GM18873 (cell line): ENCODE data around the gene POLG.

ENCODE experiments used
- ATAC-seq: cut with Tn5 transposase; IDR thresholded peaks from one replicate; pipeline ENCODE4 v1.9.1; 2021; ENCODE audit warnings: mild to moderate bottlenecking, moderate library complexity, moderate number of reproducible peaks; ENCODE audit not compliant: unreplicated experiment, low FRiP score

Gene POLG

DNA sequence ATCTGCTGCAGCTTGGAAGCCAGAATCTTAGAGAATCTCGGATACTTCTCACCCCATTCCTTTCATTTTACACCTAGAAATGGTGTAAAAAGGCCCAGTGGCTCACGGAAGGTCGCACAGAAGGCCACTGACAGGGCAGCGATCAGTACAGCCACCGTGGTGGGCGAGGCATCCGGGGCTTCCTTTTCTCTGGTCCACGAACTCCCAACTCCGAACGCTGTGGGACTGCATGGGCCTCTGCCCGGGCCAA is 36.3 kb upstream of the POLG start:
- ATAC-seq: no peak

DNA sequence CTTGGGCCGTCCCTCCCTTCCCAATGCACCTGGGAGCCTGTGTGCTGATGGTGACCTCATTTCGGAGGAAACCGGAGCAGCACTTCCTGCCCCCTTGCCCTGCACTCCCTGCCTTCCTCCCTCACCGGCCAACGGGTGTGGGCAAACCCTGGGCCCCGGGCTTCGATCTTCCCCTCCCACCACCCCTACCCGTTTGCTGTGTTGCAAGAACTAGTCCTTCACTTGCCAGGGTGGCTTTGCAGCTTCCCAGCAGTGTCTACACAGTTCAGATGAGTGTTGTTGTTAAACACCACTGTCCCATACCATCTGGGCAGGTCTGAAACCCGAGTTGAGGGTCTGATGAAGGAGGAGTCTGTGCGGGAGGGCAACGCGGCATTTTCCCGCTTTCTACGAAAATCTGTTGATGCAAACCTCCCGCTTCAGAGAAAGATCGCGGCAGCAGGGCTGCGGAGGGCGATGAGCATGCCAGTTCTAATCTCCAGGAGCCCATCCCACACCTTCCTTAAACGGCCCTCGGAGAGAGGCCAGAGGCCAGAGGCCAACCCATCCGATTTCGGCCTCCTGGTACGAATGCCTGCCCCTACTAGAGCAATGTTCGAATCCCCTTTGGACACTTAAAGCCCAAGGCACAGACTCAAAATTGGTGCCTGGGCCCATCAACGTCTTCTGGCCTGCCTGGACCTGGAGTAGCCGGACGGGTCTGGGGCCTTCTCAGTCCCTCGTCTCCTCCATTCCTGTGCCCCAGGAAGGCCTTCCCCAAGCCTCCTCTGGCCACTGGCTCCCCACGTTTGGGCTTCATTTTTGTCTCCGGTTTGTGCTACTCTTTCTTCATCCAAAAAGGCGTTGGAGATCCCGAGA is 35.7 kb upstream of the POLG start:
- no peak for ATAC-seq

DNA sequence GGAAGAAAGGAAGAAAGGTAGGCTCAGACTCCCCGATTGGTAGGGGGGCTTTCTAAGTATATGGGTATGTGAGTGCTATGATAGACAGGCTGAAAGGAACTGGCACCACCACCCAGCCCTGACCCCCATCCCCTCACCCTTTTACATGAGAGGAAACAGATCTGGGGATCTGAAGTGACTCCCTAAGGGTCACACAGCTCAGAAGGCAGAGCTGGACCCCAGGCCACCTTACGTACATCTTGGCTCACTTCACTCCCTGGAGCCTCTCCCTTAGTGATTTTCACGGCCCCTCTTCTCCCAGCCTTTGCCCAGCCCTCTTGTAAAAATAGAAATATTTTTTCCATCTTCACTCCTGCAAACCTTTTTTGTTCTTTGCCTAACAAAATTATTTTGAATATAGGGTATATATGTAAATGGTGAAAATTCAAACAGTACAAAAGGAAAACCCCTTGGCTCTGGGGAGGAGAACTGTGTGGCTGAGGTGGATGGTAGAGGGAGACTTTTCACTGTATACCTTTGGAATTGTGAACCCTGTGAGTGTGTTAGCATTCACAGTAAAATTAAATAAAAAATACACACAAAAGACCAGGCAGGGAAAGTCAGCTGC is 34.8 kb upstream of the POLG start:
- ATAC-seq: no peak

DNA sequence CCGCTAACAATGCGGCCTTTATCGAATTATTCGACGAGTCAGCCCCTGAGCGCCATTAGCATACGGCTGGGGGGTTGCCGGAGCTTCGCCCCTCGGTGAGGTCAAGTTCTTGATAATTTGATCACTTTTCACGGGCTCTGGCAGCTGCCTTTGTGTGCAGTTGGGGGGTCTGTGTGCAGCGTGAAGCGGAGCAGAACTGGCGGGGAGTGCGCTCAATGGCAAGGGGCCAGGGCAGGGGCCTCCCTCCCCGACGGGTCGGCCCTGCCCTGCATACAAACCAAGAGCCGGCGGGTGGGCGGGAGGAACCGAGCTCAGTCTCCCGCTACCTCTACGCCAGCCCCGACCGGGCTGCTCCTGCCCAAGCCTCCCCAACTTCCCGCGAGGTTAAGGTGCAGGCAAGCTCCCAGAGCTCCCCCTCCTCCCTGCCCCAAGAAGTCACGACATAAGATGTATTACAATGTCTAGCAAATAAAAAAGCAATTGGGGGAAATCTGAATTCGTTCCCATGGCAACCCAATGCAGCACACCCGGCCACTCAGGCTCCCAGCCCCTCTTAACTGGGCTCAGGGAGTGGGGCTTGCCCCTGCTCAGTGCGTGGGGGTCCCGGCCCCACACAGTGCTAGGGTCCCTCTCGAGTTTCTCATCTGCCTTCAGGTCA is 34.1 kb upstream of the POLG start:
- ATAC-seq: no peak

DNA sequence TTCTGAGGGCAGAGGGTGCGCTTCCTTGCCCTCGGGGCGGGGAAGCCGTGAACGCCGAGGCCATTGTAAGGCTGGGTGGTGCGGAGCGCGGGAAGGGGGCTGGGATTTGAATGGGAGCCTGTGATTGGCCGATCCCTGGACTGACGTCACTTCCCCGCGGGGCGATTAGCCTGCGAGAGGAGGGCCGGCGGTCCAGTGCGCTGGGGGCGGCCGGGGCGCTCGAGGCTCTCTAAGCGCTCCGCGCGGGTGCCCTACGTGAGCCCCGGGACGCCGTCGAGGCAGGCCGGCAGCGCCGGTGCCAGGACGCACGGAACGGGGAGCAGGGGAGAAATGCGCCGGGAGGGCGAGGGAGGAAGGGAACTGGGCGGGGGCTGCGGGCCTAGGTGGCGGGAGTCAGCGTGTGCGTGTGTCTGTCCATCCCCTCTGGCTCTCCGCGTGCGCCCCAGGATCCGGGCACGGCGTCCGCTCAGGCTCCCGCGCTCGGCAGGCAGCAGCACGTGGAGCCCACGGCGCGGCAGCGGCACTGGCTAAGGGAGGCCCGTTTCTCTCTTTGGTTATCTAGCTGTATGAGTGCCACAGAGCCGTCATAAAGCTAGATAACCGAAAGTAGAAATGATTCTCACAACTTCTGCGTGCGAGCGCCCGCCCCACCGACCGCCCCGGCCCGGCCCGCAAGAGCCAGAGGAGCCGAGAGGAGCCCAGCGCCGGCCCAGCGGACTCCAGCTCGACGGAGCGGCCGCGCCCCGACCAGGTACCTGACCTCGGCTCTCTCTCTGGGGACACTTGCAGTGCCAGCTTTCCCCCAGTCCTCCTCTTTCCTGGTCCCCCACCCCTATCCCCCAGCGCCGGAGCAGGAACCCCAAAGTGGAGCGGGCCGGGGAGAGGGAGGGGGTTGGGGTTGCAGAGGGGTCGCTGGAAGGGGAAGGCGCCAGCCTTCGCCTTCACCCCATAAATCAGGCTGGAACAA is 33.1 kb upstream of the POLG start:
- ATAC-seq: no peak

DNA sequence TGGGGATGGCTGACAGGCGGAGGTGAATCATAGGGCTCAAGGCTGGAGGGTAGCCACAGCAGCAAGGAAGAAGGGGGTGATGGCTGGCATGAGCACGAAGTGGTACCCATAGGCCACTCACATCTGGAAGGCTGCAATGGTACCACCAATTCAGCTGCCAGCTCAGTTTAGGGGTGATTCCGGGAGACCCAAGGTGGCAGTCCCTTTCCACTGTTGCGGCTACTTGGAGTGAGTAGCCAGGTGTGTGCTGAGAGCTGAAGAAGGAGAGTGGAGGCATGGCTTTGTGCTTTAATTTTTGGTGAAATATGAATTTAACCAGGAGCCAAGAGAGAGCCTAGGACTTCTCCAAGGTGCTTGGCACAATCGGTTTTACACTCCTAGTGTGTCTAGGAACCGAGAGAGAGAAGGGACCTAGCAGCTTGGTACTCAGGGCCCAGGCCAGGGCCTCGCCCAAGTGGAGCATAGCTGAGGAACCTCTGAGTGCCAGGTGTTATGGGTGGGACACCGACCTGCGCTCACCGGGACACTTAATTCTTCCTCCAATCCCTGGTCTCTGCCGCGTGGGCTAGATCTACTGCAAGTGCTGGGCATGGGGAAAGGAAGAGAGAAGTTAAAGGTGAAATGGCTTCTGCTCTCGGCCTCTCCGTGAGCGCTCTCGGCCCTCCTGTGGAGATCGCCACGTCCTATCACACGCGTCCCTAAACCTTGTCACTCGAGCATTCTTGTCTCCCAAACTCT is 32.2 kb upstream of the POLG start:
- ATAC-seq: no peak

DNA sequence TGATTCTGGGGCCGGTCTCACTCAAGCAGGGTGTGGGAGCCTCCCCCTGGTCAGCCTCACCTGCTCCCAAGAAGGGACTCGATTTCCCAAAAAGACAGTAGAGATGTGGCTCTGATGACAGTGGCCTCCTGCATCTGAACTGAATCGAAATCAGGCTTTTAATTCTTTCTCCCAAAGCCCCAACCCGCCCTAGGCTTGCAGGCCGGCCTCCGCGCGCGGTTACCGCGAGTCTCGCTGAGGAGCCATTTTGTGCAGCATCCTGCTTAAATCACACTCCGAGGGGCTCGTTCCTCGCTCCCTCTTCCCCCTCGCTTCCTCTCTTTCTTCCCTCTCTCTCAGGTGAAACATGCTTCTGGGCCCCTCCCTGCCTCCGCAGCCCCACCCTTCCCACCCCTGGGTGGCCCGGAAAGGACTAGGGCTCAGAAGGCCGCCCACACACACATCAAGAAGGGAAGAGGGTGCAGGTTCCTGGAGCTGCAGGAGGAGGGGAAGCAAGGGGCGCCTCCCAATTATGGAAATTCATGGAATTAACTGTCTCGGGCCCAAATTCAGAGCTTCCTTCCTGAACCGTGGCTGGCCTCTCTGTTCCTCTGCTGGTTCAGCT is 30.9 kb upstream of the POLG start:
- ATAC-seq: no peak

DNA sequence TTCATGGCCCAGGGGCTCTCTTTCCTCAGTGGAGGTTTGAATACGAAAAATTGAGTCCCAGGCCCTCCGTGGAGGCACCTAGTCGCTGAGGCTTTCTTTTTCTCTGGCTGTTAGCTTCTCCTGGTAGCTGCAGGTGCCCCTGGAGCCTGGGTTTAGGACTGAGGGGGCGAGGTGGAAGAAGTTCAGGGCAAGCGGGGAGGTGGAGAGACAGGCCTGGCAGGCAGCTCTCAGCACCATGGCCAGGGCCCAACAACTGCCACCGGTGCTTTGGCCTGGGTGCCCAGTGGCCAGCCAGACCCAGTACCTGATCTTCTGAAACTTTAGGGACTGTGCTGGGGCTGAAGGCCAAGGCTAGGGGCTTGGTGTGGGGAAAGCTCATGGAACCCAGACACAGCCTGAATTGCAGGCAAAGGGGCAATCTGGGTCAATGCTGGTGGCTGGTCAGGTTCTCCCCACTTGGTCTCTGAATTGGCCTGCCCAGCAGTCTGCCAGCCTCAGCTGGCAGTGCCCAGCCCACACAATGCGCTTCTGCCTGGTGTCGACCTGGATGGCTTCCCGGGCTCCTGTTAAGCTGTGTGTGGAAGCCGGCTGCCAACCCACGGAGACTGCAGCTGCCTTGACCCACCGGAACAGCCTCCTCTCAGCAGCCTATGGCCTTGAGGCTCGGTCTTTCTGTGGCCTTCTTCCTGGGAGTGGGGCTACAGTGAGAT is 30.3 kb upstream of the POLG start:
- ATAC-seq: no peak

DNA sequence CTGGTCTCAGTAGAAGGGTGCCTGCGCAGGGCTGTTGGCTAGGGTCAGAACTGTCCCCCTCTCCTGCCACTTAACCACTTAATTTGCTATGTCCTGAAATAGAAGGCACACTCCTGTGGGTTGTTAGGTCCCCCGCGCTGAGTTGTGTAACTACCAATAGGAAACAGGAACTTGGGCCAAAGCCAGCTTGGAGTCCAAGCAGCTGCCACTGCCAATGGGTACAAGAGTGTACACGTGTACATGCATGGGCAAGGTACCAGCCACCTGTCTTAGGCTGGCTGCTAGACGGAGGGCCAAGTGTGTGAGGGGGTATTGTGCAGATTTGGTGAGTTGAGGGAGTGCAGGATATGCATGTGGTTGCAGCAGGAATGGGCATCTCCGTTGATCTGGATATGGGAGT is 29.7 kb upstream of the POLG start:
- no peak for ATAC-seq

DNA sequence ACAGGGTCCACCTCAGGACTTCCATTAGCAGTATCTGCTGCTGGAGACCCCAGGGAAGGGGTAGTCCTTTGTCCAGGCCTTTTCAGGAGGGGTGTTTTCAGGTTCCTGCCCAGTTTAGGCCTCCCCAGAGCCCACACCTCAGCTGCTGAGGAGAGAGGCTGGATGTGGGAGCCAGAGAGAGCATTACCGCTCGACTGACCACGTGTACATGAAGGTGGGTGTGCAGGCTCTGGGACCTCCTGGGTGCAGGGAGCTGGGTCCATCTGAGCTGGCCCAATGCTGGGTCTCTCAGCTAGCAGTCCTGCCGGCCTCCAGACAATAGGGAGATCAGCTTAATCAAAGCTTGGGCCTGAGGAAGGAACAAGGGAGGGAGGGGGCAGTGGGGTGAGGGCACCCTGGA is 29.1 kb upstream of the POLG start:
- ATAC-seq: no peak

DNA sequence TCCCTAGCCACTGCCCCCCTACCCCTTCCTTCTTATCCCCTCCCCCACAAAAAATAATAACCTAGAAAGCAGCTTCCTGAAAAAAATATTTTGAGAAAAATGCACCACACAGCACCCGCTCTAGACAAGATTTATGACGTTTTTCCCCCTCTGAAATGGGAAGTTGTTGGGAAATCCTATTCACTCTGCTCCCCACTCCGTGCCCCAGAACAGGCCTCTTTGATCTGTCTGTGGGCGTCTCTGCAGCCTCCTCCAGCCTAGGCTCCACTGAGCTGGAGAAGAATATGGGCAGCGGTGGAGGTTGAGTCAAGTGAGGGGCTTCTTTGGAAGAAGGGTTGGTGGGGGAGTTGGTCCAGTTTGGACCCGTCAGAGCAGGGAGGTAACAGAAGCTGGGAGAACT is 28.5 kb upstream of the POLG start:
- ATAC-seq: no peak

DNA sequence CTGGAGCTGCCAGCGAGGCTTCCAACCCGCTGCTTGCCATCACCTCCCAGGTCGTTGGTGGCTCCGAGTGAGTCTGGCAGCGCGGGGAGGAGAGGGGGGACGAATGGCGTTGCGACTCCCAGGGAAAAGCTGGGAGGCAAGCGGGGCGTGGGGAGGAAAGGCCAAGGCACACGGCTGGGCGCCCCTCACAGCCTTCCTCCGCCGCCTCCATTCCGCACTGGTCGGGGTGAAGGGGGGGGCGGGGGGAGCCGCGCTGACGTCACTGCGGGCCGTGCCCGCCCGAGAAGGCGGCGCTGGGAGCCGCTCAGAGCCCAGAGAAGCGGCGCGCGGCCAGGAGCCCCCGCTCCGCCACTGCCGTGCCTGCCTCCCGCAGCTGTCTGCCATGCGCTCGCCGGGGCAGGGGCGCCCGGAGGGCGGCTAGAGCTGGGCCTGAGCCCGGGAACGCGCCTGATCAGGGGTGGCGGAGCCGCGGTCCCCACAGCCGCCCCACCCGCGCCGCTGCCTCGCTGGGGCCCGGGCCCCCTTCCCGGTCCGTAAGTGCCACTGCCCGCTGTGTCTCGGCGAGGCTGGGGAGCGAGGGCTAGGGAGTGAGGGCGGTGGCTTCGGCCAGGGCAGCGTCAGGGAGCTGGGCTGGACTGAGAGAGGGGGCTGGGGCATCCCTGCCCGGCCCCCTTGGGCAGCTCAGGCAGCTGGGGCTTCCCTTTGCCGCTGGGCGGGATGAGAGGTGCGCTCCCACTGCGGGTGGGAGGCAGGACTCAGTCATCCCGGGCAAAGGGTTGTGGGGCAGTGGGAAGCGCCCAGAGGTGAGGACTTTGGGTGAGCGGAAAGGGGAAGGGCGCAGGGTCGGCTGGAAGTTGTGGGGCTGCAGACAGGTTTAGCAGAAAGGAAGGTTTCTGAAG is 27.8 kb upstream of the POLG start:
- no peak for ATAC-seq

DNA sequence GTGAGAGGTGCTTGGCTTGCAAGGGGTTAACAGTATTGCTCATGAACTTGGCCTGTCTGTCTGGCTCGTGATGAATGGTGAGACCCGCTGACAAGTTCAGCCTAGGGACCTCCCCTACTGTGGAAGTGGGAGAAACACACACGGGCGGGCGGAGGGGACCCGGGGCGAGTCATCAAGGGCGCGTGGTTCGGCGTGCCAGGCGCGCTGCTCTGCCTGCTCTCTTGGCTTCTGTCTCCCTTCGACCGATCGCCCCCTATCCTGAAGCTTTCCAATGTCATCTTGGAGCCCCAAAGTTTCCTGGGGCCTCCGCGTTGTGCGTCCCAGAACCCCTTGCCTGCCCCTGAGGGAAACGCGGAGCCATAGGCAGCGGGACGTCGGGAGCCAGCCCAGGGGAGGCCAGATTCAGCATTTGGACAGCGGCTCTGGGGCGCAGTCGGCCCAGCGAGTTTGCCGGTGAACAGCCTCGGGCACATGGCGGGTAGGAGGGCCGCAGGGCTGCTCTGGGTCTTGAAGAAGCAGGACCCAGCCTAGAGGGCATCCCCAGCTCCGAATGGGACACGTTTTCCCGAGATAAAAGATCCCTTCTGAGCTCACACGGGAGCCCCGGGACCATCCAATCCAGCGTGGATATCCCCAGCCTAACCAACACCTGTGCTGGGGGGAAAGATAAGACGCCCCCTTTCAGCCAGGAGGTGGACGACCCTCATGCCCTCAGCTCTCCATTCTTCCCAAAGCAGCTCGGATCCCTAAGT is 27.0 kb upstream of the POLG start:
- ATAC-seq: no peak

DNA sequence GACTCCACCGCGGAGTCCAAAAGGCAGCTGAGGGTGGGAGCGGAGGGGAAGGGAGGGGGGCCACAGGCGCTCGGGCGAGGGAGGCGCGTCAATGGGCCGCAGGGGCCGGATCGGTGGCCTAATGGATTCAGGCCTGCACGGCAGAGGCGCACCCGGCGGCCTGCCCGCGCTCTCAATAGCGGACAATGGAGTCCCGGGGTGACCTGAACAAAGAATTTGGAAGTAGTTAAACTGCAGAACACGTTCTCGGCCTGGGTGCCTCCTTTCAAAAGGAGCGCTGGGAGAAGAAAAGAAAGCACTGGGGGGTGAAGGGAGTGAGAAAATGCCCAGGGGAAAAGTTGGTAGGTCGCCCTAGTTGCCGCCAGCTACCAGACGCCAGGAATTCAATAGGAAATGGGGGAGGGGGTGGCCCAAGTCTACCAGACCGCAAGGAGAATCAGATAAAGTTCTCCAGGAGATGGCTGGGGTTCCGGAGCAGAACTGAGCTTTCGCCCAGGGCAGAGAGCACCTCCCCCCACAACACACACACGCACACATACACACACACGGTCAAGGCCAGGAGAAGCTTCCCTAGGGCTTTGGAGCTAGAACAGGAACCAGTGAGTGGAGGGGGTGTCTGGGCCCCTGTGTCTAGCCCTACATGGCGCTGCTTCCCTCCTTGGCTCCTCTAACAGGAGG is 25.8 kb upstream of the POLG start:
- ATAC-seq: no peak

DNA sequence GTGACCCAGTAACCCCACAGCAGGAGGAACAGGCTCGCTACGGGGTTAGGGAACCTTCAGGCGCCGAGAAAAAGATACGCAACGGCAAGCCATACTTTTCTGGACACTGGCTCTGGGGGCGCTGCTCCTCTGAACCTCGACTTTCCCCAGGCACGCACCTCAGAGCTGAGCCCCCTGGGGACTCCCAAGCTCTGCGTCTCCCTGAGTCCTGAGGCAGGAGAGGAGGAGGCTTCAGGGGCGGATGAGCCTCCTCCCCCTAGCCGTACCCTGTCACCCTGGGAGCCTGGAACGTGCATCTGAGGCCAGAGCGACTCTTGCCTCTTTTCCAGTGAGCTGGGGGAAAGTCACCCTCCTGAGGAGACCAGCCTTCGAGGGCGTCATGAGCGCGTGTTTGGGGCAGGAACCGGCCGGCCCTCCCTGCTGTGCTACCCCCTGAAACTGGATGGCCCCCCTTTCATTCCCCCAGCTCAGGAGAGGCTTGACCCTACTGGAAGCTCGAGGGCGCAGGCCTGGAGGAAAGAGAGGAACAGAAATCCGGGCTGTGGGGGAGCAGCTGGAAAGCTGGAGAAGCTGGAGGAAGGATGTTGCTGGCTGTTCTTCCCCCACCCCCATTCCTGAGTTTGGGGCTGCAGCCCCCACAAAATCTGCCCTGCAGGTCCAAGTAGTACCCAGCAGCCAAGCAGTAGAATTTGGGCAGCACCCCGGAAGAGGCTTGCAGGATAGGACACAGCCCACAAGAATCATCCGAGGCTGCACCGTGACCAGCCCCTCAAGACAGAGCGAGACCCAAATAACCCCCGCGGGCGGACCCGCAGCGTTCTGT is 25.1 kb upstream of the POLG start:
- no peak for ATAC-seq
